Measurements from ENCODE around the gene INTS12.
"Not testable (repeated sequence)": the region's sequence is repeated elsewhere in the genome, so short reads cannot be mapped to it uniquely, and the experiment has no call there.

INTS12 gene, protein sequence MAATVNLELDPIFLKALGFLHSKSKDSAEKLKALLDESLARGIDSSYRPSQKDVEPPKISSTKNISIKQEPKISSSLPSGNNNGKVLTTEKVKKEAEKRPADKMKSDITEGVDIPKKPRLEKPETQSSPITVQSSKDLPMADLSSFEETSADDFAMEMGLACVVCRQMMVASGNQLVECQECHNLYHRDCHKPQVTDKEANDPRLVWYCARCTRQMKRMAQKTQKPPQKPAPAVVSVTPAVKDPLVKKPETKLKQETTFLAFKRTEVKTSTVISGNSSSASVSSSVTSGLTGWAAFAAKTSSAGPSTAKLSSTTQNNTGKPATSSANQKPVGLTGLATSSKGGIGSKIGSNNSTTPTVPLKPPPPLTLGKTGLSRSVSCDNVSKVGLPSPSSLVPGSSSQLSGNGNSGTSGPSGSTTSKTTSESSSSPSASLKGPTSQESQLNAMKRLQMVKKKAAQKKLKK

DNA sequence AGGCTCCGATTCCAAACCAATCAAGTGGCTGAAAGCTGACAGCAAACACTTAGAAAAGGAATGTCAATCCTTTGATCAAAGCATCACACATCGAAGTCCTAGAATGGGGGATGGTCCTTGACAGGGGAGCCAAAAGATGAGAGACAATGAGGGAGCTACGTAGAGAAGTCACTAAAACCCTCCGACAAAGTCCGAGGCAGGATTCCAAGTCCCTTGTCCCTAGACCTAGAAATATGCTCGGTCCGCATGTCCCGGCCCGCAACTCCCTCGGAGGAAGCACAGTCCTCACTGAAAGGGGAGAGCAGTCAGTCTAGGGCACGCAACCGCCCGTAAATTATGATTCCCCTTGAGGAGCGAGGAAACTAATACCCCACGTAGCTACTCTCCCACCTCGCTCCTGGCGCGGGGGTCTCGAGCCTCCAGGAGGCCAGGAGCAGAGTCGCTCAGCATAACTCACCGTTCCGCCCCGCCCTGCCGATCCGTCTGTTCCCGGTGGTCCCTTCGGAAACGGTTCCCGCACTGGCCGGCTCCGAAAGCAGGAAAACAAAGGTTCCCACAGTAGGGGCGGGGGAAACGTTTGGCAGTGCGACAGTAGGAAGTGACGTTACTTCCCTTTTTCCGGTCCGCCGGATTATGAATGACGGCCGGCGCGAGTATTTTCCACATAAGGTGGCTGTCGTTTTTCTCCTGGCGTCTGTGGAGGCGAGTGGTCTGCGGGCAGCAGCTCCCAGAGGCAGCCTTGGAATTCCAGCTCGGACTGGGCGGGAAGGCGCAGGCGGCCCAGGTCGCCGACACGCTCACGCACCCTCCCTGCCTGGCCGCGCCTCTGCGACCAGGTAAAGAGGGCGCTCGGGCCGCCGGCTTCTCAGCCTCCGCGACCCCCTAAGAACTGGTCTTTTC lies at the start of gene INTS12, which contains the start of gene GSTCD:
INTS12 (minus strand) TSS at position 509 of the 900 bp plus-strand sequence. CDS start 8,684 bp downstream, outside the sequence.
GSTCD (plus strand) TSS at position 604 of the 900 bp plus-strand sequence. CDS start 8,830 bp downstream, outside the sequence.
- in situ Hi-C loops (cut with MboI; ENCODE audit: low sequenced_read_pairs): no loop called here

DNA sequence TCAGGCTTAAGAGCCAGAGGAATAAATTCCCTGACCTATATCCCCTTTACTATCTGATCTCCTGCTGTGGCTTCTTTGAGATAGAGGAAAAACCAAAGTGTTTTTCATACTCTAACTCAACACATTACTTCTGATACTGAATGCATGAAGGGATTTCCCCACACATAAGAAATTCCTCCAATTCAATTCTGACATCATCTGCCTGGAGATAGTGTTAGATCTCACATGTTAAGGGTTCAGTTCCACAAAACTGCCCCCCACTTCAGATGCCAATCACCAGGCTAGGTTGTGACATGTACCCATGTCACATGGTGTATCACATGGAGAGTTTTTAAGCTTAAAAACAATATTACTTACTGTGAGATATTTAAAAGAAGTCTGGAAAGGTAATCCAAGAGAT lies 46.9 kb upstream of the INTS12 start:
- in situ Hi-C loops (cut with MboI; ENCODE audit: low sequenced_read_pairs): no loop called here

DNA sequence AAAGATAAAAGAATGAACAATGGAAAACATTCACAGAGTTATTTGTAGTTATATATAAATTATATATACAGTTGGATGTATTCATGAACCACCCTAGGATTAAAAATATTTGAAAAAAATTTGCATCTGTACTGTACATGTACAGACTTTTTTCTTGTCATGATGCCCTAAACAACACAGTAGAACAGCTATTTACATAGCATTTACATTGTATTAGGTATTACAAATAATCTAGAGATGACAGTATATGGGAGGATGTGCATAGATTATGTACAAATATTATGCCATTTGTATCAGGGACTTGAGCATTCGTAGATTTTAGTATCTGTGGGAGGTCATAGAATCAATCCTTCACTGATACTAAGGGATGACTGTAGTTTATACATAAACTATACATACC lies 44.9 kb upstream of the INTS12 start:
- in situ Hi-C loops (cut with MboI; ENCODE audit: low sequenced_read_pairs): no loop called here

DNA sequence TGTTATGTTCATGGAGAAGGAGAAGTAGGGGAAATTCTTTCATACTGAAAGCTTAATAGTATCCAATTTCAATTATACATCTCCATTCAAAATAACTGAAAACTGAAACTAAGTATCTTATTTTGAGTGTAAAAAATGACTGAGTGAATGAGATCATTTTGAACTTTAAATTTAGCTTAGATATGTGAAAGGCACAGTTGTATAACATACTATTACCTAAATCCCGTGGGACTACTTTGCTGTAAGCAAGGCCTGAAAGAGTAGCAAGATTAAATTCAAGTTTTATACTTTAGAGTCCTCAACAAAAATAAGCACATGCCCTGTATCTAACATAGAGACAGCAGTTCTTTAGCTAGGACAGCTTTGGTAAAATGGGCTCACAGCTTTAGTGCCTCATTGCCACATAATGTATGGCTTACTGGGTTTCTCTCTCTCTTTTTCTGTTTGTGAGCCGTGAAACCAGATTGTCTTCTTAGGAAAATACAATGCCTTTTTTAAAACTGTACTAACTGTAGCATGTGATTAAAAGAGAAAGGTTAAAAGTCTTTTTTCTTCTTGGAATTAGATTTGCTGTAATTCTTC lies 43.3 kb upstream of the INTS12 start:
- in situ Hi-C loops (cut with MboI; ENCODE audit: low sequenced_read_pairs): no loop called here

DNA sequence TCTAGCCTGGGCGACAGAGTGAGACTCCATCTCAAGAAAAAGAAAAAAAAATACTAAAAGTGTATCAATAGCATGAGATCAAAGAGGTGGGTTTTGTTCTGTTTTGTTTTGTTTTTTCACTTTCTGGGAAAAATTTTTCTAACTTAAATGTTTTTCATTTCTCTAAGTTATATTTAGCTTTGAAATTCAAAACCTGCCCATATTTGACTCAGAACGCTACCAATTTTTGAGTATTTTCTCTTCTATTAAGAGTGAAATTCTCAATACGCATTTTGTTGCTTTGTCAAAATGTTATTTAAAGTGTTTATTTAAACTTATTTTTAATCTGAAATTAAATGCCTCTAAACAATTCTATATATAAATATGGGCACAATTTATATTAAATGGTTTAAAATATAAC lies 39.7 kb upstream of the INTS12 start:
- in situ Hi-C loops (cut with MboI; ENCODE audit: low sequenced_read_pairs): no loop called here

DNA sequence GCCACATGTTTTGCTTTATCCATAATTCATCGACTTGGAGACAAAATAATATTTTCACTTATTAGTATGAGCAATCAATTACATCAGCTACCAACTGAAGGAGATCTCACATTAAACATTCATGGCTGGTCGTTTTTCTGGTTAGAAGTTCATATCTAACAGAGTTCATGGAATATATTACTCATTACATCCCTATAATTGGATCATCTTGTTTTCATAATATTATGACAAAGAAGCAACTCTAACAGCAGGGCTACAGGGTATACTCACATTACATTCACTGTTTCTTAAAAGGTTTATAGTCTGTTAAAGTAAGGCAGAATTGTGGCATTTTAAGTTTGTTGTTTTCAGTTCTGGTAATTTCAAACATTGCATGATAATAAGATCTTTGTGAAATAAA lies 33.1 kb upstream of the INTS12 start:
- in situ Hi-C loops (cut with MboI; ENCODE audit: low sequenced_read_pairs): no loop called here

DNA sequence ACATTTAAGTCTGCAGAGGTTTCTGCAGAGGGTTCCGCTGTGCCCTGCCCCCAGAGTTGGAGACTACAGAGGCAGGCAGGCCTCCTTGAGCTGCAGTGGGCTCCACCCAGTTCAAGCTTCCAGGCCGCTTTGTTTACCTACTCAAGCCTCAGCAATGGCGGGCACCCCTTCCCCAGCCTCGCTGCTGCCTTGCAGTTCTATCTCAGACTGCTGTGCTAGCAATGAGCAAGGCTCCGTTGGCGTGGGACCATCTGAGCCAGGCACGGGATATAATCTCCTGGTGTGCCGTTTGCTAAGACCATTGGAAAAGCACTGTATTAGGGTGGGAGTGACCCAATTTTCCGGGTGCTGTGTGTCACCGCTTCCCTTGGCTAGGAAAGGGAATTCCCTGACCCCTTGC lies 26.7 kb upstream of the INTS12 start:
- in situ Hi-C loops (cut with MboI; ENCODE audit: low sequenced_read_pairs): not testable (repeated sequence)

DNA sequence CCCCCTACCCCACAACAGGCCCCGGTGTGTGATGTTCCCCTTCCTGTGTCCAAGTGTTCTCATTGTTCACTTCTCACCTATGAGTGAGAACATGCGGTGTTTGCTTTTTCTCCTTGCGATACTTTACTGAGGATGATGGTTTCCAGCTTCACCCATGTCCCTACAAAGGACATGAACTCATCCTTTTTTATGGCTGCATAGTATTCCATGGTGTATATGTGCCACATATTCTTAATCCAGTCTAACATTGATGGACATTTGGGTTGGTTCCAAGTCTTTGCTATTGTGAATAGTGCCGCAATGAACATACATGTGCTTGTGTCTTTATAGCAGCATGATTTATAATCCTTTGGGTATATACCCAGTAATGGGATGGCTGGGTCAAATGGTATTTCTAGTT lies 21.4 kb upstream of the INTS12 start:
- in situ Hi-C loops (cut with MboI; ENCODE audit: low sequenced_read_pairs): not testable (repeated sequence)

DNA sequence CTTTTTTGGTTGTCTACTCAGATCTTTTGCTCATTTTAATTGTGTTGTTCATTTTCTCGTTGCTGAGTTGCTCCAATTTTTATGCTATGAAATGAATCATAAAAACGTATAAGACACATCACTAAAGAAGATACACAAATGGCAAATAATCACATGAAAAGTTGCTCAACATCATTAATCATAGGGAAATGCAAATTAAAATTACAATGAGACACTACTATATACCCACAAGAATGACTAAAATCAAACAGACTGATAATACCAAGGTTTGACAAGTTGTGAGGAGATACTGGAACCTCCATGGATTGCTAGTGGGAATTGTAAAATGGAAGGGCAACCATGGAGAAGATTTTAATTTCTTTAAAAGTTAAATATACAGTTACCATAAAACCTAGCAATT lies 17.1 kb upstream of the INTS12 start:
- in situ Hi-C loops (cut with MboI; ENCODE audit: low sequenced_read_pairs): no loop called here

DNA sequence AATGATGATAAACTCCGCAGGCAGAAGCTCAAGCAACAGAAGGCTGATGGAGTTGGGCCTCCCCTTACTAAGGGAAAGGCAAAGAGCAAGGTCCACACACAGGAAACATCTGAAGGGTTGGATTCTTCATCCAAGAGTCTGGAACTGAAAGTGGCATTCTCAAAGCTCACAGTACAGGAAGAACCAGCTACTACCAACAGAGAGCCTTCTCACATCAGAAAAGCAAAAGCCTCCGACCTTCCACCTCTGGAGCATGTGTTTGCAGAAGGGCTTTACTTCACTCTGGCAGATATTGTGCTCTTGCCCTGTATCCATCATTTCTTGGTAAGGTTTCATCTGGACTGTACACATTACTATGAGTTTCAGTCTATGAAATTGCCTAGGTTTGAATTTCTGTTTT lies 10.7 kb upstream of the INTS12 start:
- in situ Hi-C loops (cut with MboI; ENCODE audit: low sequenced_read_pairs): no loop called here

DNA sequence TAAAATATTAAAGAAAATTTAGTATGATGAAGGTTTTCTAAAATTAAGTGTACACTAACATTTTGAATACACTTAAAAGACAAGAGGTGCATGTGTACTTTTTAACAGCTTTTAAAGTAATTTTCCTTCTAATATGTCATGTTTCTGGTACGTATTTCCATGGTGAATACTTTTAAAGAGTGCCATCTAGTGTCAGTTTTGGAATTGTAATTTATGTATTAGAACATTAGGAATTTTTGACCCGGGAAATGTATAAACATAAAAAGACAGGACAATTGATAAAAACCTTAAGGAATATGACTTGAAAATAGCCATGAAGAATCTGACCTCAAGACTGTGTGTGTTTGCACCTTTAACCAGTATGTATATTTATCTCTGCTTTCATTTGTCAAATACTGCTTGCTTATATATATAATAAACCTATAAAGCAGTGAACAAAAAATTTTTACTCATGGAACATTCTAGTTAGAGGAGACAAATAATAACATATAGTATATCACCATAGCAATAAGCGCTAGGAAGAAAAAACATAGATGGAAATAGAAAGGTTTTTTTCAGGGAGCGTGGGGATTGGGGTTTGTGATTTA lies 7.3 kb upstream of the INTS12 start:
- in situ Hi-C loops (cut with MboI; ENCODE audit: low sequenced_read_pairs): no loop called here

DNA sequence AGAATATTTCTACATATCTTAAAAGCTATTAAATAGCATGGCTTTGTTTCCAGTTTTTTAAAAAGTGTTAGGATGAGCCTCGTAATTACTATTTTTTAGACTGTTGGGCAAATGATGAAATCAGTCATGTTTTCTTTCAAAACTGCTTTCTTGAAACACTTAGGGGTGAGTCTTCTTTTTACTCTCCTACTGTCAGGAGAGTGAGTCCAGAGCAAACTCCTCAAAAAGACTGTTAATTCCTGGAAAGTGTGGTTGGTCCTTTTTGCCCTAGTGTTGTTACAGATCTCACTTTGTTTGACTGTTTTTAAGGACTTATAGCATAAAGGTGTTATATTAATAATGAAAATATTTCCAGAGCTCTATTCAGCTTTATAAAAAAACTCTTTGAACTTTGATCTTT lies 6.4 kb upstream of the INTS12 start:
- in situ Hi-C loops (cut with MboI; ENCODE audit: low sequenced_read_pairs): no loop called here

DNA sequence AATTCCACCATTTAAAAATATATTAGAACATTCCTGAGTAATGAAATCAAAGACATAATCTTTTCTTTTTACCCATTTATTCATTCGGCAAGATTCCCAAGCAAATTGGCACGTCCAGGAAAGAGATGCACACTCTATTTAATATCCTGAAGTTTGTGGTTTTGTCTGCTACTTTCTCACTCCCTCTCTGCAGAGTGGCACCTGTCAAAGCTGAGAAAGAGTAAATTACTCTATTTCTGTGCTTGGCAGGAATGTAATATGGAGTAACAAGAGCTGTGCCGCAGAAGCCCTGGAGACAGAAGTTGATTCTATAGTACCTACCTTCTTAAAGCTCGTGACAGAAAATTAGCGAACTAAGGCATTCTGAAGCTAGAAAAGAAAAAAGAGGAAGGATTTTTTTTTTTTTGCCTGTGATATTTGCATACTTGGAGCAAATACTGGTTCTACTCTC lies 5.6 kb upstream of the INTS12 start:
- in situ Hi-C loops (cut with MboI; ENCODE audit: low sequenced_read_pairs): no loop called here

DNA sequence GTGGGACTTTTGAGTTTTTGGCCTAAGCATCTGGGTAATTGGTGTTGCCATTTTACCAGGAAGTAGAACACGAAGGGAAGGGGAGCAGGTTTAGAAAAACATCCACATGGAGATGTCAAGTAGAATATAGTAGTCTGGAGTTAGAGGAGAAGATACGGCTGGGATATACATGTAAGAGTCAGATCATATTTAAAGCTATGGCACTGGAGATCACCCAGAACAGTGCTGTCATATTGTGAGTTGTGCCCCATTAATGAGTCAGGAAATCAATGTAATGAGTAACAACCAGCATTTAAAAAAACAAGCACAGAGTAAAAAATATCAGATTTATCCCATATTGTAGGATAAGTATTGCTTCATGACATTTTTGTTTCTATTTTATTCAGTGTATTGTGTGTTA lies 4.3 kb upstream of the INTS12 start:
- in situ Hi-C loops (cut with MboI; ENCODE audit: low sequenced_read_pairs): no loop called here

DNA sequence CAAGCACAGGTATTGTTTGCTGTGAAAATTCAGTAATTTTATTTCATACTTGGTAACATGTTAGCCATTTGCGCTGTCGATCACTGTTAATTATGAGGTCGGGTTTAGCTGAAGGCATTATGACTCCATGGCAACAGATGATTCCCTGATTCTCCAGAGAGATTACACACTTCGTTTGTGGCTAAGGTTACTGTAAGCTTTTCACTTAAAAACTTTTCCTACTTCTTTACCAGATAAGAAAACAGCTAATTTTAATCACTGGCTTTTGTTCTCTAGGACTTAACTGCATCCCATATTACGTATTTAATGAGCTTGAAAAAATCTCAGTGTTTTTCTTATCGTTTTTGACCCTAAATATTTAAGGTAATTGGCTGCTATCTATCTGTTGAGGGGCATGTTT lies 2.2 kb upstream of the INTS12 start:
- in situ Hi-C loops (cut with MboI; ENCODE audit: low sequenced_read_pairs): no loop called here

DNA sequence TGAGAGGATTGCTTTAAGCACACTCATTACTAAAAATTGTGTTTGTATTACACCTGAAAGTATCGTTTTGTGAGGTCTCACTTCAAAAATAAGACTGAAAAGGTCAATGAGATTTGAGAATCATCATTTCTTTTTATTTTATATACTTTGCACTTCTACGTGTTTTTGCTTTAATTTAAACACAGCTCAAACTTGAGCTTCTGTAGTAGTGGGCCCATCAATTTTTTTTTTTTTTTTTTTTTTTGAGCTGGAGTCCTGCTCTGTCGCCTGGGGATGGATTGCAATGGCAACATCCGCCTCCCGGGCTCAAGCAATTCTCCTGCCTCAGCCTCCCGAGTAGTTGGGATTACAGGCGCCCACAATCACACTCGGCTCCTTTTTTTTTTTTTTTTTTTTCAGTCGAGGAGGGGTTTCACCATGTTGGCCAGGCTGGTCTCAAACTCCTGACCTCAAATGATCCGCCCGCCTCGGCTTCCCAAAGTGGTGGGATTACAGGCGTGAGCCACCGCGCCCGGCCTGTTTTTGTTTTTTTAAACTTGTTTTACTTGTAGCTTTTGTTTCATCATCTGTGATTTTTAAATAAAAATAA lies 1.6 kb upstream of the INTS12 start:
- in situ Hi-C loops (cut with MboI; ENCODE audit: low sequenced_read_pairs): no loop called here

DNA sequence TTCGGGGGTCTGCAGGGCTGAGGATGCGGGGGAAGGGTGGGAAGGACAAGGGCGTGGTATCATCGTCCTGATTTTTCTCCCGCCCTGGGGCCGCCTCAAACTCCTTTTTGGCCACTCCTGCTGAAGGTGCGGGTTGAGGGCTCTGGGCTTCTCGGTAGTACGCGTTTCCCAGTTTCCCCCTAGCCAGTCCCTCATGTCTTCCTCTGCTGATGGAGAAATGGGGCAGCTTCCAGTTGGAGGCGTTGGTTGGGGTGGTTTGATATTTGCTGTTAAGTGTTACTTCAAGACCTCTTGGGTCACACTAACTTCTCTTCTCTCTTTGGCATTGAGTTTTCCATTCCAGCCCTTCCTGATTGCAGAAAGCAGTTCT lies 577 bp upstream of the INTS12 start:
- in situ Hi-C loops (cut with MboI; ENCODE audit: low sequenced_read_pairs): no loop called here

DNA sequence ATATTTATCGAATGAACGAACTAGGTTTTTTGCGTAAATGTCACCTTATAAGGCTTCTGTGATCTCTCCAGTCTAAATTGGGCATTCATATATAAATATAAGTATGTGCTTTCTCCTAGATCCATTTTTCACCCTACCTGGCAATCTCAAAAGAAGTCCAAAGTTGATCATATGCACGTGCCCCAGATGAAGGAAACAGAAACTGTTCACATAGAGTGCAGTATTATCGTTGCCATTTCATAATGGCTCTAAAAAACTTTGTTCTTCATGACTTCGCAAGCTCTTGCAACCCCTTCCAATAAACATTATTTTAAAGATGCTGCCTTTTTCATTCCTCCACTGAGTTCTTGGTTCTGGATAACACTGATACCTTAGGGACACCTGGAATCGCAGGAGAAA lies 708 bp downstream of the INTS12 start:
- in situ Hi-C loops (cut with MboI; ENCODE audit: low sequenced_read_pairs): no loop called here

DNA sequence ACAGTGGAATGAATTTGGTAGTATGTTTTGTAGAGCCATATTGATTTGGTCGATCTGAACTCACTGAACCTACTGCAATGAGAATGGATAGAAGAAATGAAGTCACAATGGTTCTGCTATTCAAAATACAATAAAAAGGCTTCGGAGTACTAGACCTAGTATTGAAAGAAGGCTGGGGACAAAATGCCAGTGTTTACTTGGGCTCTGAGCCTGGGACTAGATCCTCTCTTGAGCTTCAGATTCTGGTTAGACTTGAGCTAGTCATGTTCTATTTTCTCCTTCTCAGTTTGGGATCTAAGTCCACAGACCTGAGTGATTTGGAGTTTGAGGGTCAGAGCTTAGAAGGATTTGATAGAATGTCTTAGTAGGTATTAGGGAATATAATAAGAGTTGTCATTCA lies 9.9 kb downstream of the INTS12 start:
- in situ Hi-C loops (cut with MboI; ENCODE audit: low sequenced_read_pairs): no loop called here

DNA sequence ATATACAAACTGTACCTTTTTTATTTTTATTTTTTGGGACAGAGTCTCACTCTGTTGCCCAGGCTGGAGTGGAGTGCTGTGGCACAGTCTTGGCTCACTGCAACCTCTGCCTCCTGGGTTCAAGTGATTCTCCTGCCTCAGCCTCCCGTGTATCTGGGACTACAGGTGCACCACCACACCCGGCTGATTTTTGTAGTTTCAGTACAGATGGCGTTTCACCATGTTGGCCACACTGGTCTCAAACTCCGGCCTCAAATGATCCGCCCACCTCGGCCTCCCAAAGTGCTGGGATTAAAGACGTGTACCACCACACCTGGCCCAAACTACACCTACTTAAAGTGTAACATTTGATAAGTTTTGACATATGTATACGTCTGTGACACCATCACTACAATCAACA lies 12.7 kb downstream of the INTS12 start:
- in situ Hi-C loops (cut with MboI; ENCODE audit: low sequenced_read_pairs): not testable (repeated sequence)

DNA sequence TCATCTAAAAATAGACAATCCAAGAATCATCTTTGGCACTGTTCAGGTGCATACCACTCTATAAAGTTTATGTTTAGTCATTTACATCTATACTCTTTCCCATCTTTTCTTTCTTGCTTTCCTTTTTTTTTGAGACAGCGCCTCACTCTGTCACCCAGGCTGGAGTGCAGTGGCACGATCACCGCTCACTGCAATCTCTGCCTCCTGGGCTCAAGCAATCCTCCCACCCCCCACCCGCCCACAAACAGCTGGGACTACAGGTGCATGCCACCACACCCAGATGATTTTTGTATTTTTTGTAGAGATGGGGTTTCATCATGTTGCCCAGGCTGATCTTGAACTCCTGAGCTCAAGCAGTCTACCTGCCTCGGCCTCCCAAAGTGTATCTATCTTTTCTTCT lies 13.7 kb downstream of the INTS12 start:
- in situ Hi-C loops (cut with MboI; ENCODE audit: low sequenced_read_pairs): not testable (repeated sequence)
